ENCODE measurements around the gene MATCAP1. TPM values are rescaled to one million over a fixed set of nuclear protein-coding genes. Genes with fewer than 3 reads are reported as not detected.
A peak's percentile ranks its signal among the peaks of the same experiment; 100 is the strongest.

Gene MATCAP1
- total and polyA plus RNA-seq, 2 of the 13 experiments (the other 11 are each of a cell fraction or from before 2014, with no cell fraction given) = 11.2 to 24.5 TPM

- TF ChIP-seq HMGXB4 (CRISPR knock-in tag; IDR thresholded peaks at IDR 0.05; ENCODE audit: borderline replicate concordance in 1 of 2, low read depth in 1 of 2) (peak in 1 of 2 experiments; percentile 66; a peak in 1 of 4 replicates), ZNF780A (CRISPR knock-in tag; IDR thresholded peaks at IDR 0.05) (no peak), ZNF776 (CRISPR knock-in tag; IDR thresholded peaks at IDR 0.05) (no peak; the same call in 1 of the 2 replicates), NCOA1 (CRISPR knock-in tag; IDR thresholded peaks at IDR 0.05) (no peak), POLR2A (IDR thresholded peaks at IDR 0.05; ENCODE audit: insufficient read depth in 1 of 2, low read depth in 2 of 2, low read length in 2 of 2) (peak in 1 of 2 experiments; percentile 64; a peak in 1 of 4 replicates), EEA1 (CRISPR knock-in tag; IDR thresholded peaks at IDR 0.05; ENCODE audit: borderline replicate concordance) (peak; percentile 99), ARID4A (CRISPR knock-in tag; IDR thresholded peaks at IDR 0.05; ENCODE audit: borderline replicate concordance) (peak; percentile 93), ZNF331 (CRISPR knock-in tag; IDR thresholded peaks at IDR 0.05) (peak; percentile 76), ZNF281 (CRISPR knock-in tag; IDR thresholded peaks at IDR 0.05; ENCODE audit: borderline replicate concordance) (peak; percentile 8), ZSCAN21 (CRISPR knock-in tag; IDR thresholded peaks at IDR 0.05; ENCODE audit: borderline replicate concordance) (peak; percentile 85; the same call in 1 of the 2 replicates), ZMAT5 (CRISPR knock-in tag; IDR thresholded peaks at IDR 0.05; ENCODE audit: borderline replicate concordance, low read depth) (no peak), IRX3 (CRISPR knock-in tag; IDR thresholded peaks at IDR 0.05; ENCODE audit: borderline replicate concordance, low read depth) (peak; percentile 50; the same call in 1 of the 2 replicates), ZNF235 (CRISPR knock-in tag; IDR thresholded peaks at IDR 0.05; ENCODE audit: borderline replicate concordance) (peak; percentile 91; the same call in 1 of the 2 replicates), ZNF383 (CRISPR knock-in tag; IDR thresholded peaks at IDR 0.05; ENCODE audit: borderline replicate concordance) (no peak)
- TF ChIP-seq, protein P1, sequence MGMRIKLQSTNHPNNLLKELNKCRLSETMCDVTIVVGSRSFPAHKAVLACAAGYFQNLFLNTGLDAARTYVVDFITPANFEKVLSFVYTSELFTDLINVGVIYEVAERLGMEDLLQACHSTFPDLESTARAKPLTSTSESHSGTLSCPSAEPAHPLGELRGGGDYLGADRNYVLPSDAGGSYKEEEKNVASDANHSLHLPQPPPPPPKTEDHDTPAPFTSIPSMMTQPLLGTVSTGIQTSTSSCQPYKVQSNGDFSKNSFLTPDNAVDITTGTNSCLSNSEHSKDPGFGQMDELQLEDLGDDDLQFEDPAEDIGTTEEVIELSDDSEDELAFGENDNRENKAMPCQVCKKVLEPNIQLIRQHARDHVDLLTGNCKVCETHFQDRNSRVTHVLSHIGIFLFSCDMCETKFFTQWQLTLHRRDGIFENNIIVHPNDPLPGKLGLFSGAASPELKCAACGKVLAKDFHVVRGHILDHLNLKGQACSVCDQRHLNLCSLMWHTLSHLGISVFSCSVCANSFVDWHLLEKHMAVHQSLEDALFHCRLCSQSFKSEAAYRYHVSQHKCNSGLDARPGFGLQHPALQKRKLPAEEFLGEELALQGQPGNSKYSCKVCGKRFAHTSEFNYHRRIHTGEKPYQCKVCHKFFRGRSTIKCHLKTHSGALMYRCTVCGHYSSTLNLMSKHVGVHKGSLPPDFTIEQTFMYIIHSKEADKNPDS (CRISPR knock-in tag; IDR thresholded peaks at IDR 0.05) = no peak
These were observed 8.4 kb upstream of the MATCAP1 start, which contains the start of gene E2F4 (continued) for GRCh38 chr16:67191995-67192681.

Measured in HepG2 (cell line).